CD4-positive, alpha-beta T cell treated with Interleukin-6 for 4 hours (primary cell): ENCODE measurements around the gene IFI44.
A peak's percentile ranks its signal among the peaks of the same experiment; 100 is the strongest.

Experiments used
- DNase-seq: peaks from one replicate; pipeline ENCODE4 v3.0.0-alpha.2; 2020; ENCODE audit warnings: mixed read lengths

Gene IFI44

DNA sequence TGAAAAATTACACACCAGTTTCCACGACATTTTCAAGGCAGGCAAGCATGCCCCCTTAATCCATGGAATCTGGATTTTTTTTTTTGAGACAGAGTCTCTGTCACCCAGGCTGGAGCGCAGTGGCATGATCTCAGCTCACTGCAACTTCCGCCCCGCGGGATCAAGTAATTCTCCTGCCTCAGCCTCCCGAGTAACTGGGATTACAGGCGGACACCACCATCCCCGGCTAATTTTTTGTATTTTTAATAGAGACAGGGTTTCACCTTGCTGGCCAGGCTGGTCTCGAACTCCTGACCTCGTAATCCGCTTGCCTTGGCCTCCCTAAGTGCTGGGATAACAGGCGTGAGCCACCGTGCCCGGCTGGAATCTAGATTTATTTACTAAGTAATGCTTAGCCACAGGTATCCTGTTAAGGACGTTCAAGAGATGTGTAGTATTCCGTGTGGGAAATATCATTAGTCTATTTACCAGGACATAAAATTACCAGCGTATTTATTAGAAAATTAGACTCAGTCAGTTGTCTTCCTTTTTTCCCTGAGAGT lies 2.5 kb downstream of the IFI44 start:
- no peak for DNase-seq

DNA sequence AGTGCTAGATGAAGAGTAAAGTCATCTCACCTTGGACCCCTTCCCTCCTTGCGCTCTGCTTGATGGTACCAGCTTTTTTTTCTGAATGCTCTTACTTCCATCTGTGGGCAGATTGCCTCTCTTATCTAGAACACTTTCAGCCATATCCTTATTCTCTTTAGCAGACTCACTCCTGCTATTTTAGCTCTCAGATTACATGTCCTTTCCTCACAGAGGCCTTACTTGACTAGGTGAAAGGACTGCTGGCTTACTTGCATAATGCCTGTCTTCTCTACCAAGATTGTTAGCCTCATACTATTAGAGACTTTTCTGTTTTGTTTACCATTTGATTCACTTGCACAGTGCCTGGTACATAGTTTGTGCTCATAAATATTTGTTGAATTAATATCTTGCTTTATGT lies 9.3 kb downstream of the IFI44 start:
- DNase-seq: no peak

DNA sequence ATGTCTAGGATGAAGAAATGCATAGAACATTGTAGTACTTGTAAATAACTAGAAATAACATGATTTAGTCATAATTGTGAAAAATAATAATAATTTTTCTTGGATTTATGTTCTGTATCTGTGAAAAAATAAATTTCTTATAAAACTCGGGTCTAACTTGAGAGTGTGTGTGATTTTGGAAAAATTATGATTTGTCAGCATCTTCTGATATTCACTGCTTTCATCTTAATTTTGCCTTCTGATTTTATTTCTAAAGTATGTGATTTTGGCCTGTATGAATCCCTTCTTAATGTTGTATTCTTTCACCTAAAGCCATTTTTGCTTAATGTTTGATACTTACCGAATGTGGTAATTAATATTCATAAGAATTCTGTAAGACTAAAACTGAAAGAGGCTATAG lies 14.3 kb downstream of the IFI44 start:
- no peak for DNase-seq

DNA sequence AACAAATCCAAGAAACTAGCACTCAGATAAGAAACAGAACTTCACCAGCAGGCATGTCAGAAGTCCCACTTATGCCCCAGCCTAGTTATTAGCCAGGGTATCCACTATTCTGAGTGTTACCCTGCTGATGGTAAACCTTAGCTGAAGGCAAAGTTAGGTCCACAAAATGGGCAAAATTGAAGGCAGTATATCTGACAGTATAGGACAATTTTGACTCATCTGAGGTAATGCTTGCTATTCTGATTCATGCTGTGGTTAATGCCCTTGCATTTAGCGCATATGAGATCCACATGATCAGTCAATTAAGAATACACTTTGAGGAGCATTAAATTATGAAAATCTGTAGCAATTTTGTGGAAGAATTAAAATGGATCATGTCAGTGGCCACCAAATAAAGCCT lies 15.1 kb downstream of the IFI44 start:
- no peak for DNase-seq

DNA sequence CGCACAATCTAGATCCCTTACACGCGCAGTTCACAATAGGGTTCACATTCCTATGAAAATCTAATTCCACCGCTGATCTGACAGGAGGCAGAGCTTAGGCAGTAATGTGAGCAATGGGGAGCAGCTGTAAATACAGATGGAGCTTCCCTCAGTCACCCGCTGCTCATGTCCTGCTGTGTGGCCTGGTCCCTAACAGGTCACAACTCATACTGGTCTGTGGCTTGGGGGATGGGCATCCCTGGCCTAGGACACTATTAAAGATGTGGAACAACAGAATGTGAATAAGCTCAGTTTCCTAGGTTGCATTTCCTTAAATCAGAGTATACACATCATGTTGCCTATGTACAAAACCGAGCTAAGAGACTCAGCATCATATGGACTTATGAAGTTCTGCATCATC lies 16.2 kb downstream of the IFI44 start:
- no peak for DNase-seq

DNA sequence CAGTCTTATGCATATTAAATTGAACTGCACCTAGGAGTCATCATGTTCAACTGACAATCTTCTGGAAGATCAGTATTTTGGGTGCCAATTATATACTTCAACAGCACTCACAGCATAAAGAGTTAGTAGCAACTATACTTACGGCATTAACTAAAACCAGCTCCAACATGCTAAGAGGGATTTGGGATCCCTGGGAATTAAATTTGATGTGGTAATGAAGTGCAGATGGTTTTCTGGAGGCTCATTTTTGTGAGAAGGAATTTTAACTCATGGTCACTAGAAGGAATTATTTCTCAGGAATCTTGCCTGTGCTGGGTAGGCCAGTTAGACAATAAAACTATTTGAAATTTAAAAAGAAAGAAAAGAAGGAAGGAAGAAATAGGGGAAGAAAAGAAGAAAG lies 18.3 kb downstream of the IFI44 start:
- DNase-seq: no peak

DNA sequence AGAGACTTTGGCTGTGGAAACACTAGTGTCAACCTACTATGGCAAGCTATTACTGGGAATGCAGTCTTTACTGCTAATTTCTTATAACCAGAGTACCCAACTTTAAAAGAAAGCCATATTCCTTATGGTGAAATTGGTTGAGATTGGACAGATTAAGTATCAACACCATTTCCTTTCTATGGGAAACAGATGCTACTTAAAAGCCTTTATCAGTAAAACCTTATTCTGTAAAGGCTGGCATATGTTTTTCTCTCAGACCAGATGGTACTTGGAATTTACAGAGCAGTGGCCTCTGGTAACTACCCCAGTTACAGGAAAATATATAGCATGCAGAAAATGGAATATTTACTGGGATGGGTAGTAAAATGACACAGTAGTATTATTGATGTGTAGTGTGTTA lies 18.8 kb downstream of the IFI44 start:
- DNase-seq: no peak

DNA sequence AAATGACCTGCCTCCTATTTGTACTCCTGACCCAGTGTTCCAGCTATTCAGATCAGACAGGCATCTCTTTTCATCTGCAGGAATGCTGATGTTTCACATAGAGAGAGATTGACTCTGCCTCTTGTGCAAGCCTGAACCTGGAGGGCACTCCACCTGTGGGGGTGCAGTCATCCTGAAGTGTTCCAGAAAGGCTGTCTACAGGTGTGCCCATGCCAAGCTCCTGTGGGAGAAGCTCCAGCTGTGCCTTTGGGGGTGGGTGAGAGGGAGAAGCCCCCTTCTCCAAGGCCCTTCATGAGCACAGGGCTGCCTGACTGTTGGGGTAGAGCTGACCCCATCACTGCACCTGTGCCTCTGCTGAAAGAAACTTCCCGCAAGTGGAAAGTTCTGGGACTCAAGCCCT lies 22.8 kb downstream of the IFI44 start:
- no peak for DNase-seq

DNA sequence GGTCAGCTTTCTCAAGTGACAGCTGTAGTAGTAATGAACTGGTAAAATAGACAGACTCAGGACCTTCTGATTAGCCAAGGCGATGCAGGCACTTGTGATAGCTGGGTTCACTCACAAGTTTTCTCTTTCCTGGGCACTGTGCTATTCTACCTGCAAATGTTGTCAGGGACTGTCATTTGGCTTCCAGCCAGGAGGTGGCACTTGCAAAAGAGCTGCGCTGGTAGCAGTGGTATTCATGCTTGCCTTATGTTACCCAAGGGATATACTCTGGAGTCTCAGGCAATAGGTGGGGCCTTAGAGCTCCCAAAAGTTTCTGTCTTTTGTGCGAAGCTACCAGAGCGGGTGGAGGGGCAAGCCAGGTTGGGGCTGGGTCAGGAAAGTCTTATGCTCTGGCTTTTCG lies 23.5 kb downstream of the IFI44 start:
- peak; percentile 37 for DNase-seq

DNA sequence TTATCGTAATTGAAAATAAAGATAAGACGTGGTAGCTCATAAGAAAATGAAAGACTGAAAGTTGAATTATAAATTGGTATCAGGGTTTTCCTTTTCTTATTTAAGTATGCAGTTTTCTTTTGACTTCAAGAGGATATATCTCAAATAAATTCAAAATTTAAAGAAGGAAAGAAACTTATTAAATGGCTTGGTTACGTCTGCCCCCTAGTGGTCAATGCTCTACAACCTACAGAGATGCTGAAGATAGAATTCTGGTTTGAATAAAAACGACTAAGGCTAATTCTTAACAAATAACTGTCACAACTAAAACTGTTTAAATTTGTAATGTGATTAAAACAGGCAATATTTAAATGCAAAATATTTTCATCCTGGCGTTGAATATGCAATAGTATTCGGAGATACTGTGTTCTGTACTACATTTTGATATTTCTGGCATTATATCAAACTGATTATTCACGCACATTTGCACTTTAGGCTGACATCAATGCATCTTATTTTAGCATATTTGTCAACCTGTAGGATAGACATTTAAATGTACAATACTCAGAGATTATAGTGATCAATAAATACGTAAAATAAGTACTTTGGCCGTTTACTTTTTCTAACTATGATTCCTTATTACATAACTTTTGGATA lies 26.8 kb downstream of the IFI44 start:
- peak; percentile 79 for DNase-seq

DNA sequence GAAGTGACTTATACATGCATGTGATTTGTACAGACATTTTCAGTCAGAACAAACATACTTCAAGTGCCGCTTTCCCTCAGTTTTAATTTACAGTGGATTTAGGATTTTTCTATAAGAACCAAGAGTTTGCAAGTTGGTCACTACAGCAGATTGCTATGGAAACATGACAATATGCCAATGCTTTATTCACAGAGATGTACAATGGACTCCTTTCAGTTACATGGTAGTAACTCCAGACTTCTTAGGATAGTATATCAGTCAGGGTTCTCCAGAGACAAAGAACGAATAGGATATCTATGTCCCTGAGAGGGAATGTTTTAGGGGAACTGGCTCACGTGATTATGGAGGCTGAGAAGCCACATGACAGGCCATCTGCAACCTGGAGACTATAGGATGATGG lies 27.4 kb downstream of the IFI44 start:
- DNase-seq: no peak

DNA sequence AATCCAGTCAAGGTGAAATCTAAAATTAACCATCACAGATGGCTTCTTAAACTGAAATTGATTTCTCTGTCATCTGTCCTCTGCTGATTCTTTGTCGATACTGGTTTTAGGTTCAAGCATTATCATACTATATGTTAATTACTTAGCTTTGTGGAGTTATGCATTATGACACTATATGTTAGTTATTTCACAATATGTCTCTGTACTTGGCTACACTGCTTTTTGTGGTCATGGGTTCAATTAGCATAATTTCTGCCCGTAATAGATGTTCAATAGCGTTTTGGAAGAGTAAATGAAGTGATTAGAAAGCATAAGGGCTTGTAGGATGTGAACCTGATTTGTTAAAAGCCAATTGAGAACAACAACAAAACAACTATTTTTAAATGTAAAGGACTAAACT lies 28.2 kb downstream of the IFI44 start:
- no peak for DNase-seq

DNA sequence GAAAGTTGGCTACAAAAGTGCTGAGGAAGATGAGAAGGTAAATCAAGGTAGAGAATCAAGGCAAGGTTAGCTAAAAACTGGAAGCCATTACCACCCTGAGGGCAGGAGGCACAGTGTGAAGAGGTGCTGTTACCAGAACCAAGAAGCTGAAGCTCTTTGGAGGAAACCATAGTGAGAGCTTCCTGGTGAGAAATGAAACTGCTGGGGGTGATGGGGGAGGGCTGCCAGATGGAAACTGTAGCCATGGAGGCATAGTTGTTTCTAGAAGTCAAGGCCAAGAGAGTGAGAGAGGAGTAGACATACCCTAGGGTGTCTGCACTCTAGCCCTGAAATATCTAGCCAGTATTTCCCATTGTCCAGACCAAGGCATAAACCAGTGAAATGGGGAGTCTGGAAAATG lies 28.7 kb downstream of the IFI44 start:
- no peak for DNase-seq

DNA sequence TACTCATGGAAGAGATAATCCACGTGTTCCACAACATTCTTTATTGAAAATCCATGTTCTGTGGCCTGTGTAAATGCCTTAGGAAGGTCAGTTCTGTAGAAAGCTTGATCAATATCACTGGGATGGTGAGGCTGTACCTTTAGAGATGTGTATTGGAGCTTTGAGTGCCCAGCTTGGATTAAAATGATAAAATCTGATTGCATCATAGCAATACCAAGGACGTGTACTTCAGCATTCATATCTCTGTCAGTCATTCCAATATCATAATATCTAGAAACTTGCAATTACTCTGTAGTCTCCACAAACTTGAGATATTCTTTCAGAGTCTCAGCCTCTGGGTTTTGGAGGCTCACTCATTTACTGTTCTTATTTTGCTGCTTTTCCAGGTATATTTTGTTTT lies 31.6 kb downstream of the IFI44 start:
- no peak for DNase-seq

DNA sequence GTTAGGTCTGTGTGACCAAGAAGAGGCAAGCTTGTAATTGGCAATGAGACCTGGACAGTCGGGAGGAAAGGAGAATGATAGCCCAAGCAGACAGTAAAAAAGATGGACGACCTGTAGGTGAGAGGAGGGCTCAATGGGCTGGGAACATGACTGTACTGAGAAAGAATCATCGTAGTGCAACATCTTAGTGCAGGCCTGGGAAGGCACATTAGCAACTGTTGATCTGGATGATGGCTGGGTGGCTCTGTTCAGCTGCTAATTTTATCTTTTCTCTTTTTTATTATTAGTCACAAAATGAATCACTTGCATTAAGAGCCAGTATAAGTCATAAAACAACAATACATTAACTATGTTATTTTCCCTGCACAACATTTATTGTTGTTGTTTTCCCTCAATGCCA lies 32.9 kb downstream of the IFI44 start:
- DNase-seq: no peak

DNA sequence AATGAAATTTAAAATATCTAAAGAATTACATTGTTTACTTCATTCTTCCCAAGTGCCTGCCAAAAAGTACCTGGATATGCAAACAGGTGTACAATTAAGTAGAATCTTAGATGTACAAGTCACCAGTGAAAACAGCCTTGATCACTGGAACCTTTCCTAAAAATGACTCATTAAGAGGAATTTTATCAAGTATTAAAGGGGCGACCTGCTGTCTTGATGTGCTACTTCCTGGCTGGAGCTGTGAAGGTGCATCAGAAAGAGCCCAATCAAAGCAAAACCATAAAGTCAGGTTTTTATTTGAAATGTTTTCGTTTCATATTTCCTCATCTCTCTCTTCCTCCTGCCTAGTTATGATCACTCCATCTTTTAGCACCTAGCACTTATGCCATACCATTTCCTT lies 33.4 kb downstream of the IFI44 start:
- no peak for DNase-seq

DNA sequence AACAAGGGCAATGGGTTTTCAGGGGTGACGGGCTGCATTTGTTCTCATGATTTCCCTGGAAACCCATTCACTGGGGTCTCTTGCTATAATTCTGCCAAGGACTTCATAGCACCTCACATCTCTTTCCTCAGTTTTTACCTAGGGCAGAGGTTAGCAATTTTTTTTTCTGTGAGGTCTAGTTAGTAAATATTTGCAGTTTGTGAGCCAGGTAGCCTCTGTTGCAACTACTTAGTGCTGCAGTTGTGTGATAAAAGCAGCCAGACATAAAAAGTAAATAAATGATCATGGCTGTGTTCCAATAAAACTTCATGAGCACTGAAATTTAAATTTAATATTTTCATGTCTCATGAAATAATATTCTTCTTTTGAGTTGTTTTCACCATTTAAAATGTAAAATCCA lies 37.7 kb downstream of the IFI44 start:
- no peak for DNase-seq

DNA sequence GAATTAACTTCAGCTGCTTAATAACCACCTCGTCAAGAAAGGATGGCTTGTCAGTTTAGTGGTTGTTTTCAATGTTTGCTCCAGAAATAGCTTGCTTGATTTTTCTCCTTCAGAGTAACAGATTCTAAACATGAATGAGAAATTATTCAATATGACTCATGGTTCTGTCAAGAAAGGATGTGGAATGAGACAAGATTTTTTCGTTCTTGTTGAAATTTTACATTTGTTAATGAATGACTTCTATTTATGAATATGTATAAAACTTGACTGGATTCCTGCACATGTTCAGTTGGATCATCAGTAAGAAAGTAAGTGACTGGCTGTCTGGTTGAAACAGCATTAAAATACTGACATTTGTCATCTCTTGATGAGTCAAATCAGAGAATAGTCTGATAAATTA lies 38.3 kb downstream of the IFI44 start:
- no peak for DNase-seq

DNA sequence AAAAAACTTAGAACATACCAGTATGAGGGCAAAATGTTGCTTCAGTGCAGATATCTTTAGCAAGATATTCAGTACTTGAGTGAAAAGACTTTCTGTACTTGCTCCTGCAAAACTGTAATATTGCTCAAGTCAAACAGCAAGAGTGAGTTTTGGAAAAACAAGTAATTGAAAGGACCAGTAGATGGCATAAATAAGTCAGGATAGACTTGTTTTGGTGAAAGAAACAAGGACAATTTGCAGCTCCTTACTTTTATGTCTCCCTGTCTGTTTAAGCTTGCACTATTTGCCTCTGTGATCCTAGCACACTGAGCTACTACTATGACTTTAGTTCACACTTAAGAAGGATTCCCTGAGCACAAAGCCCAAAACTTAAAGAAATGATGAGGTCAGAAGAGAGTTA lies 39.1 kb downstream of the IFI44 start:
- no peak for DNase-seq

DNA sequence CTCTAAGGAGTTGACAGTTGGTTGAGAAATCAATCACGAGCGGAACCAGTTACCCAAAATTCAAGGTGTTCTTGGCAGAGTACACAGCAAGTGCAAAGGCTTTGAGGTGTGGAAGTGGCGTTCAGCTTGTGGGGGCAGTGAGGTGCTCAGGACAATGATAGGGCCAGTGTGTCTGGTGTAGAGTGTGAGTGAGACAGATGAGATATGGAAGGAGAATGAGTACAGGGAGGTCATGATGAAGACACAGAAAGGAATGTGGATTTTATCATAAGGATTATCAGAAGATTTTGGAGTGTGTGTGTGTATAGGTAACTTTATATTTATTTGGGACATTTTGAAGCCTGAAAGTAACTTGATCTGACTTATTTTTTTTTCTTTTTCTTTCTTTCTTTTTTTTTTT lies 40.9 kb downstream of the IFI44 start:
- no peak for DNase-seq

DNA sequence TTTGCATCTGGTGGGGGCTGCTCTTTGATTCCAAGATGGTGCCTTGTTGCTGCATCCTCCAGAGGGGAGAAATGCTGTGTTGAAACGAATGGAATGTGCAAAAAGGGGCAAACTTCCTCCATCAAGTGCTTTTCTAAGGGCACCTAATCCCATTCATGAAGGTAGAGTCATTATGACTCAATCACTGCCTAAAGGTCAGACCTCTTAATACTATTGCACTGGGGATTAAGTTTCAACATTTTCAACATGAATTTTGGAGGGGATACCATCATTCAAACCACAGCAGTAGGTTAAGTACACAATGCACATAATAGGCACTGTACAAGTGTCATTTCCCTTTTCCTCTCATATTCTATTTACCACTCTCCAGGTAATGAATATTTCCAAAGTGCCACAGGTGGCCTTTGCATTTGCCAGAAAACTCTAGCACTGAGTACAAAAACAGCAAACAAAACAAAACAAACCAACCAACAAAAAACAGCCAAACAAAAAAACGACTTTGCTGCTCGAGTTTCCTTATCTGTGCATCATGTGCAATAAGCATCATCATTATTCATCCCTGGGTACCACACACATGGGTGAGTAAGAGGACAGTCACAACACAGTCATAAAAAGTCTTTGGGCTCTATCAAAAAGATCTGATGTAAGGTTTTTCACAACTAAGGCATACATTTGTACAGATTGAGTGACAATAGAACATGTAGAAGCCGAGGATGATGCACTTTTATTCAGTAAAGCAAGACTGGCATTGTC lies 42.5 kb downstream of the IFI44 start:
- no peak for DNase-seq

DNA sequence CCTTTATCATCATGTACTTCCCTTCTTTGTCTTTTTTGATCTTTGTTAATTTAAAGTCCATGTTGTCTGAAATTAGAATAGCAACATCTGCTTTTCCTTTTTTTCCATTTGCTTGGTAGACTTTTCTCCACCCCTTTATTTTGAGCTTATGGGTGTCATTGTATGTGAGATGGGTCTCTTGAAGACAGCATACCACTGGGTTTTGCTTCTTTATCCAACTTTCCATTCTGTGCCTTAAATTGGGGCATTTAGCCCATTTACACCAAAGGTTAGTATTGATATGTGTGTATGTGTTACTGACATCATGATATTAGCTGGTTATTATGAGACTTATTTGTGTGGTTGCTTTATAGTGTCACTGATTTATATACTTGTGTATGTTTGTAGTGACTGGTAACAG lies 50.2 kb downstream of the IFI44 start:
- no peak for DNase-seq

DNA sequence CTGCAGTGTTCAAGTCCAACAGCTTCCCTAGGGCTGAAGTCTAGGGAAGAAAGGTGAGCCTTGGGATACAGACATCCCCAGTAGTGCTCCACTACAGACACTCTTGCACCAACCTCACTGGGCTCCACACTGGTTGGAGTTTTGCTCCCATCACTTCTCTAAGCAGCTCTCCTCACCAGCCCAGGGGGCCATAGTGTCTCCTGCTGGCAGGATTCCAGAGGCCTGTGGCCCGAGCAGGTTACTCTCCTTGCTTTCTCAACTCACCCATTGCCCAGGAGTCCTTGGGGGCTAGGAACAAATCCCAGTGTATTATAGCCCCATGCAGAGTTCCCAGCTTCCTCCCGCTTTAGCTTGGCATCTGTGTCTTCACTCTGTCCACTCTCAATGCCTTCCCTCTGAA lies 52.8 kb downstream of the IFI44 start:
- no peak for DNase-seq

DNA sequence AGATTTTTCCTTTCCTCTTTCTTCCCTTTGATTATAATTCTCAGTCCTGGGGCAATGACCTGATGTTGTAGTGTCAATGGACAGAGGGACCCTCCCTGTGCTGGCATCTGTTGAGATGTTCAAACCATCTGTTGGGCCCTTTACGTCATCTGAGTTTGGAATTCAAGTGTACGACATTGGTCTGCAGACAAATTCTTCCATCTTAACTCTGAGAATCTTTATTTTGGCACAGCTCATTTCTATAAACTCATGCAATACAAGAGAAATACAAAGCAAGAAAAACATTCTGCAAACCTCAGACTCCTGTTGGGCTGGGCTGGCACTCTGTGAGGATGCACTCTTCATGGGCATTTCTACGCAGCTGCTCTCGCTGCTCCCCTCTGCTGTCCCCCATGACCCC lies 54.2 kb downstream of the IFI44 start:
- no peak for DNase-seq
